ENCODE results near the gene PRPF39.

The PRPF39 gene

DNA sequence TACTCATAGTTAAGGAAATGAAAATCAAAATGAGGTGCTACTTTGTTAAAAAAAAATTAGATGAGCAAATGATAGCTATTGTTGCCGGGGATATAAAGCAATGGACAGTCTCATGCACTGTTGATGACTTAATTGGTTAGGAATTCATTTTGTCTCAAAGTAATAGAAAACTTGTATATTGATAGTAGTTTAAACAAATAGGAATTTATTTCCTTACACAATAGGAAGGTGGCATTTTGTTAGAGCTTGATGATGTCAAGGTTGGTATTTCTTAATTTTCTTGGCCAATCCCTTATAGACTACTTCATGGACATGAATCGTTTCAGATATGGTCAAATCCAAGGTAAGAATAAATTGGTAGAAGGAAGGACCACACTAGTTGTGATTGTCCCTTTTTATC is 7.8 kb downstream of the PRPF39 start:
- in situ Hi-C loops (cut with HindIII; ENCODE audit: low pct_unique_long_range_greater_than_20kb, low sequenced_read_pairs): no loop called here
- TF ChIP-seq JUND (IDR thresholded peaks at IDR 0.05; ENCODE audit: low read depth): no peak
- no peak for DNase-seq (ENCODE audit: low read depth in 1 of 2, low spot score in 1 of 2)

GRCh38 chr14:45094275-45094674 is 10.4 kb downstream of the PRPF39 start:
- DNase-seq (ENCODE audit: low read depth in 1 of 2, low spot score in 1 of 2): no peak
- in situ Hi-C loops (cut with HindIII; ENCODE audit: low pct_unique_long_range_greater_than_20kb, low sequenced_read_pairs): no loop called here
- no peak for TF ChIP-seq JUND (IDR thresholded peaks at IDR 0.05; ENCODE audit: low read depth)

GRCh38 chr14:45095143-45095542 is 11.2 kb downstream of the PRPF39 start:
- no peak for TF ChIP-seq JUND (IDR thresholded peaks at IDR 0.05; ENCODE audit: low read depth)
- no peak for DNase-seq (ENCODE audit: low read depth in 1 of 2, low spot score in 1 of 2)
- in situ Hi-C loops (cut with HindIII; ENCODE audit: low pct_unique_long_range_greater_than_20kb, low sequenced_read_pairs): no loop called here

DNA sequence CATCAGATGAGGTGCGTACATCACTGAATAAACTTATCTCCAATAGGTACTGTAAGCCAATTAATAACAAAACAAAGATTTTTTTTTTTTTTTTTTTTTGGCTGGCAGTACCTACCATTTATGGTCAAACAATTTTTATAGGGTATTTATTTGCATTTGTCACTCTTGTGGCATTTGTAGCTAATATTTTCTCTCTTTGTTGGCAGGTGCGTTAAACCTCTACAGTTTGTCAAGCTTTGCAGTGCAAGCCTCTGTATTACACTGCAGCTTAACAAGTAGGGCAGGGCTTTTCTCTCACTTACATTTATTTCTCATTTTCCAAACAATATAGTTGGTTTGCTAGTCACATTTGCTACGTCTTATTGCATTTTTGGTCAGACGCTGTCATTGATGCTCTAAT is 12.3 kb downstream of the PRPF39 start:
- no peak for DNase-seq (ENCODE audit: low read depth in 1 of 2, low spot score in 1 of 2)
- in situ Hi-C loops (cut with HindIII; ENCODE audit: low pct_unique_long_range_greater_than_20kb, low sequenced_read_pairs): no loop called here

GRCh38 chr14:45103806-45104205 is 19.9 kb downstream of the PRPF39 start:
- DNase-seq (ENCODE audit: low read depth in 1 of 2, low spot score in 1 of 2): no peak
- in situ Hi-C loops (cut with HindIII; ENCODE audit: low pct_unique_long_range_greater_than_20kb, low sequenced_read_pairs): no loop called here
- no peak for TF ChIP-seq JUND (IDR thresholded peaks at IDR 0.05; ENCODE audit: low read depth)

More for the DNA sequence above, 12.3 kb downstream of the PRPF39 start:
- TF ChIP-seq JUND (IDR thresholded peaks at IDR 0.05; ENCODE audit: low read depth): no peak

GRCh38 chr14:45104561-45104960 is 20.6 kb downstream of the PRPF39 start:
- TF ChIP-seq JUND (IDR thresholded peaks at IDR 0.05; ENCODE audit: low read depth): no peak
- in situ Hi-C loops (cut with HindIII; ENCODE audit: low pct_unique_long_range_greater_than_20kb, low sequenced_read_pairs): no loop called here
- no peak for DNase-seq (ENCODE audit: low read depth in 1 of 2, low spot score in 1 of 2)

DNA sequence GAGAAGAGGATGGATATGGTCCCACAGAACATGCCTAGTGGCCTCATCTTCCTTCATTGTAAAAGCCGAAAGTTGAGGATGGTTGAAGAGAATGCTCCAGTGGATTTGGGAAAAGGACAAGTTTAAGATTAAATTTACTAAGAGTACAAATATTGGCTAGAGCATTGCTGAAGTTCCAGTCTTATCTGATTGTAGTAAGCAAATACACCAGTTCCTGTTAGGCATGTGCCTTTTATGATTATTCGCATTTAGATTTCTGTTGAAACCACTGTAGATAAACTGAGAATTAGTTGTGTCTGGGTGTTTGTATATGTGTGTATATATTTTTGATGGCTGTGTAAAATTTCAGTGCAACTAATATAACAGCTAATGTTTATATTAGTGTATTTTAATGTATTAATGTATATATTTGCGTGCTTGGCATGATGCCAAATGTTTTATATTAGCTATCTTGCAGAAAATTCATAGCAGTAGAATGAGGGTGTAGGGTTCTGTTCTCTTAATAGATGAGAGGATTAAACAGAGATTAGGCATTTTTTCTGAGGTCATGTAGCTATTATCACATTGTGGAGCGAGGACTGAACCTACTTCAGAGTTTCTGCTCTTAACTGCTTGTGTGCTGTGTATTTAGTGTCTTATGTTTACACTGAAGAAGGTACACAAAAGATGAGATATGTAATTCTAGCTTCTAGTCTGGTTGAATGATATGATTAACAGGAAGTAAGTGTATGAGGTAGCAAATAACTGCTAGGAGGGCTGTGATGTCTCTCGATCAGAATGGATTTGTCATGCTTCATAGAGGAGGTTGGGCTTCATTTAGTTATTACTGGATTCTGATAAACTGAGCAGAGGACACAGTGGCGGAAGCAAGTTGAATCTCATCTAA is 29.2 kb downstream of the PRPF39 start:
- peak in 1 of 2 experiments; percentile 80 for DNase-seq (ENCODE audit: low read depth in 1 of 2, low spot score in 1 of 2)
- peak; percentile 81 for TF ChIP-seq JUND (IDR thresholded peaks at IDR 0.05; ENCODE audit: low read depth)
- in situ Hi-C loops (cut with HindIII; ENCODE audit: low pct_unique_long_range_greater_than_20kb, low sequenced_read_pairs): no loop called here

DNA sequence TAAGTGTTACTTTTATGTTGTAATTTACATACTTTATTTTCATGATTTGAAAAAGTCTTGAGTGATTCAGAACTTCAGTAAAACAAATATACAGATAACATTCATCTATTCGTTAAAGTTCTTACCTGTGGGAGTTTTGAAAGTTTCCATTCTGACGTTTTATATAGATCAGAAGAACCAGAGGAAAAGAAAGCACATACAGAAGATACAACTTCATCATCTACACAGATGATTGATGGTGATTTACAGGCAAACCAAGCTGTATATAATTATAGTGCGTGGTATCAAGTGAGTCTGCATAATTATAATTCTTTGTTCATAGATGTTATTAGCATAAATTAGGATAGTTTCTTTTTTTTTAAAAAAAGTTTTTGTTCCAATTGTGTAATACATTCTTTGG is 30.4 kb downstream of the PRPF39 start:
- TF ChIP-seq JUND (IDR thresholded peaks at IDR 0.05; ENCODE audit: low read depth): no peak
- in situ Hi-C loops (cut with HindIII; ENCODE audit: low pct_unique_long_range_greater_than_20kb, low sequenced_read_pairs): no loop called here
- DNase-seq (ENCODE audit: low read depth in 1 of 2, low spot score in 1 of 2): no peak

DNA sequence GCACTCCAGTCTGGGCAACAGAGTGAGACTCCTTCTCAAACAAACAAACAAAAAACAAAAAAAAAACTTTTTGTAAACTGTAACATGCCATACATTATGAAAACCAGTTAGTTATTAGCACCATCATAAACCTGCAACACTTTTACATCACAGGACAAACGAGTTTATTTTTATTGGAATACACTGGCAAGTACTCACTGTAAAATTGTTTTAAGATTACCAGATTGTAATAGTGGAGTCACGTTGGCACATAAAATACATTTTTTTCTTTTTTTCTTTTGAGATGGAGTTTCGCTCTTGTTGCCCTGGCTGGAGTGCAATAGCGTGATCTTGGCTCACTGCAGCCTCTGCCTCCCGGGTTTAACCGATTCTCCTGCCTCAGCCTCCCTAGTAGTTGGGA is 34.7 kb downstream of the PRPF39 start:
- in situ Hi-C loops (cut with HindIII; ENCODE audit: low pct_unique_long_range_greater_than_20kb, low sequenced_read_pairs): no loop called here
- TF ChIP-seq JUND (IDR thresholded peaks at IDR 0.05; ENCODE audit: low read depth): no peak
- DNase-seq (ENCODE audit: low read depth in 1 of 2, low spot score in 1 of 2): no peak

DNA sequence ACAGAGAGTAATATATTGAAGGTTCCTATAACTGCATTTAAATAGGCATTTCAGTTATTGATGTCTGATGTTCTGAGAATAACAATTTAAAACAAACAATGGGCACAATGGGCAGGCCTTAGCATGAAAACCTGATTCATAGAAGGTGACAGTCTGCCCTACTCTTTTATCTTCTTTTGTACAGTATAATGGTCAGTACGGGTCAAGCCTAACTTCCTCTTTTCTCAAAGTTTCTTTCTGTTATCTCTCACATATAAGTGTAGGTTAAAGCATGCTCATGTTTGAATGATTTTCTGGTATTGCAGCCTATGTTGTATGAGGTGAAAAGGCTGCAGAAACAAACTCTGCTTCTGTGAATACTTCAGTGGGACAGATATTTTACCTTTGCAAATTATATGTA is 36.2 kb downstream of the PRPF39 start:
- TF ChIP-seq JUND (IDR thresholded peaks at IDR 0.05; ENCODE audit: low read depth): no peak
- no peak for DNase-seq (ENCODE audit: low read depth in 1 of 2, low spot score in 1 of 2)
- in situ Hi-C loops (cut with HindIII; ENCODE audit: low pct_unique_long_range_greater_than_20kb, low sequenced_read_pairs): no loop called here

- in situ Hi-C loops (cut with HindIII; ENCODE audit: low pct_unique_long_range_greater_than_20kb, low sequenced_read_pairs): no loop called here
Observed at GRCh38 chr14:45123271-45123670, 39.4 kb downstream of the PRPF39 start.

DNA sequence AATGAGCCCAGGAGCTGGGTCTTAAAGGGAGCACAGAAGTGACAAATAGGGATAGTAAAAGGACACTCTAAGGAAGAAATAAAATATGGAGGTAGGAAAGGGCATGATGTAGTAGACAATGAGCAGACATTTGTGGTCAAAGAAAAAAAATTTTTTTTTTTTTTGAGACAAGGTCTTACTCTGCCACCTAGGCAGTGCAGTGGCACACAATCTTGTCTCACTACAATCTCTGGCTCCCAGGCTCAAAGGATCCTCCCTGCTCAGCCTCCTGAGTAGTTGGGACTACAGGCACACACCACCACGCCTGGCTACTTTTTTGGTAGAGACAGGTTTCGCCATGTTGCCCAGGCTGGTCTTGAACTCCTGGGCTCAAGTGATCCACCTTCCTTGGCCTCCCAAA is 41.8 kb downstream of the PRPF39 start:
- no peak for TF ChIP-seq JUND (IDR thresholded peaks at IDR 0.05; ENCODE audit: low read depth)
- no peak for DNase-seq (ENCODE audit: low read depth in 1 of 2, low spot score in 1 of 2)
- in situ Hi-C loops (cut with HindIII; ENCODE audit: low pct_unique_long_range_greater_than_20kb, low sequenced_read_pairs): no loop called here

More at GRCh38 chr14:45123271-45123670, 39.4 kb downstream of the PRPF39 start:
- no peak for DNase-seq (ENCODE audit: low read depth in 1 of 2, low spot score in 1 of 2)
- TF ChIP-seq JUND (IDR thresholded peaks at IDR 0.05; ENCODE audit: low read depth): no peak

DNA sequence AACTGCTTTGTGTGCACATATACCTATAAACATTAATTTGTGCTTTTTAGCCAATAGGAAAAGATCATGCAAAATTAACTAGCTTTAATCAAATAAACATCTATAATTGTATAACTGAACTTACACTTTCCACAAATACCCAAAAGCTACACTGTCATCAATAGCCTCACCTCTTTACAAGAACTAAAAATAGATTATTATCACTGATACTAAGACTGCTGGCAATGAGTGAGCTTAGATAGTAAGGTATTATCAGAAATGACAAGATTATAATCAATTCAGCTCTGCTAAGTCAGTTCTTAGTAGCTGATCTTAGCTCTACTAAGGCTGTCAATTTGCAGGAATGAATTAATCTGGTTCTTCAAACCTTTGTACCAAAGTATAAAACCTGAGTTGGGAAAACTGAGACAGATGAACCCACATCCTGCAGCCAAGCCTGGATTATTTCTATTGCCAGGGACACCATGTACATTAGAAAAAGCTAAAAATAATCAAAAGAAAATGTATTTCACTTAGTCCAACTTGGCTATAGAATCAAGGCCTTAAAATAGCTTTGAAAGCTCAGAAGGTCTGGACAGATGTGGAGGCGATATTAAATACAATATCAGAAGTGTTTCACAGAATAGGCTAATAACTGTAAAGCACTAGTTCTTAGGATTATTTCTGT is 45.2 kb downstream of the PRPF39 start:
- DNase-seq (ENCODE audit: low read depth in 1 of 2, low spot score in 1 of 2): no peak
- no peak for TF ChIP-seq JUND (IDR thresholded peaks at IDR 0.05; ENCODE audit: low read depth)
- in situ Hi-C loops (cut with HindIII; ENCODE audit: low pct_unique_long_range_greater_than_20kb, low sequenced_read_pairs): no loop called here

Measured in T47D (cell line).